Endothelial cell of umbilical vein (primary cell): ENCODE data around the gene ANK2. TPM values are rescaled to one million over a fixed set of nuclear protein-coding genes. Genes with fewer than 3 reads are reported as not detected.

ENCODE experiments used
- BruUV-seq: library from RNA; stranded (reverse); fragments of 400-500 nt; replicated peaks from 2 replicates; lab custom pipeline; 2021; lab: Mats Ljungman, UMichigan
- CTCF ChIA-PET: fragments of 300-600, 350-600 bp; sonication (Branson Sonifier 250); formaldehyde crosslinking; loops from one replicate; lab custom pipeline; 2021; ENCODE audit warnings: antibody characterized with exemption, inconsistent platforms; lab: Charles Lee
- POLR2A ChIA-PET: fragments of 300-600, 350-600 bp; sonication (Branson Sonifier 250); formaldehyde crosslinking; loops from one replicate; lab custom pipeline; 2021; ENCODE audit warnings: antibody characterized with exemption, inconsistent platforms; lab: Charles Lee
- DNase-seq: peaks from one replicate; pipeline ENCODE4 v3.0.0-alpha.2; 2011; ENCODE audit warnings: low read depth, low spot score
- FAIRE-seq: peaks from 2 replicates; lab custom pipeline; 2011; peaks lifted over from hg19 to GRCh38; lab: Jason Lieb, UNC
- H2AFZ ChIP-seq: 2 replicates; pipeline ENCODE4 v1.6.0; 2012; ENCODE audit warnings: low read depth, low read length, control low read depth, inconsistent platforms
- H3K27ac ChIP-seq: 2 replicates; pipeline ENCODE4 v1.5.1; 2011; ENCODE audit warnings: low read depth, mild to moderate bottlenecking, control low read depth, low read length, moderate library complexity; ENCODE audit not compliant: insufficient read depth
- H3K27me3 ChIP-seq, 2 experiments: 2 replicates each; pipeline versions ENCODE4 v1.6.0 to v1.6.1; 2011; ENCODE audit warnings: low read length in 2 of 2, mixed read lengths in 1 of 2; ENCODE audit not compliant: control insufficient read depth in 2 of 2, insufficient read depth in 2 of 2
- H3K36me3 ChIP-seq, 2 experiments: 2 replicates in 1 of 2; 3 replicates in 1 of 2; pipeline ENCODE4 v1.5.1; 2011; ENCODE audit warnings: low read length in 2 of 2, mild to moderate bottlenecking in 1 of 2, moderate library complexity in 1 of 2; ENCODE audit not compliant: control insufficient read depth in 2 of 2, insufficient read depth in 2 of 2; ENCODE audit errors: extremely low read depth in 1 of 2
- H3K4me1 ChIP-seq: 3 replicates; pipeline ENCODE4 v1.5.1; 2011; ENCODE audit warnings: mild to moderate bottlenecking, low read length; ENCODE audit not compliant: control insufficient read depth, insufficient read depth; ENCODE audit errors: extremely low read depth
- H3K4me2 ChIP-seq: 2 replicates; pipeline ENCODE4 v1.6.1; 2011; ENCODE audit warnings: low read length, control low read depth, mixed read lengths; ENCODE audit not compliant: insufficient read depth
- H3K4me3 ChIP-seq, 3 experiments: fragments of 200-600 bp in 1 of 3; sonication (generic), shearing (Covaris generic) in 1 of 3; replicated peaks in 1 of 3; 2 replicates each; pipeline ENCODE4 v1.5.1; 2011 to 2016; ENCODE audit warnings: control low read depth in 3 of 3, low read length in 3 of 3, mild to moderate bottlenecking in 2 of 3, inconsistent platforms in 1 of 3, low read depth in 1 of 3, moderate library complexity in 1 of 3; ENCODE audit not compliant: insufficient read depth in 1 of 3
- H3K79me2 ChIP-seq: 2 replicates; pipeline ENCODE4 v1.6.0; 2012; ENCODE audit warnings: low read length, inconsistent platforms; ENCODE audit not compliant: control insufficient read depth, insufficient read depth
- H3K9ac ChIP-seq: replicated peaks from 2 replicates; pipeline ENCODE3; 2011; ENCODE audit warnings: low read length, control low read depth; ENCODE audit not compliant: insufficient read depth; ENCODE audit errors: extremely low read depth
- H3K9me1 ChIP-seq: replicated peaks from 3 replicates; pipeline ENCODE4 v1.6.0; 2011; ENCODE audit warnings: mild to moderate bottlenecking, low read length; ENCODE audit not compliant: control insufficient read depth, insufficient read depth; ENCODE audit errors: extremely low read depth
- H3K9me3 ChIP-seq: replicated peaks from 2 replicates; pipeline ENCODE4 v1.5.1; 2012; ENCODE audit warnings: low read length, inconsistent platforms; ENCODE audit not compliant: control insufficient read depth, insufficient read depth
- H4K20me1 ChIP-seq: replicated peaks from 2 replicates; pipeline ENCODE3; 2011; ENCODE audit warnings: mild to moderate bottlenecking, low read length; ENCODE audit not compliant: control insufficient read depth, insufficient read depth; ENCODE audit errors: extremely low read depth
- EZH2 ChIP-seq: IDR thresholded peaks from 2 replicates; pipeline ENCODE4 v1.6.1; 2012; ENCODE audit warnings: borderline replicate concordance, low read depth, mild to moderate bottlenecking, moderate library complexity, low read length, inconsistent platforms; ENCODE audit not compliant: severe bottlenecking
- FOS ChIP-seq: IDR thresholded peaks from 2 replicates; pipeline ENCODE4 v1.6.1; 2011; ENCODE audit warnings: mild to moderate bottlenecking, low read length, moderate library complexity, borderline replicate concordance; ENCODE audit not compliant: insufficient read depth
- GATA2 ChIP-seq: IDR thresholded peaks from 2 replicates; pipeline ENCODE4 v1.7.0; 2011; ENCODE audit warnings: low read depth, mild to moderate bottlenecking, moderate library complexity, mixed read lengths, low read length; ENCODE audit not compliant: insufficient read length, insufficient read depth
- JUN ChIP-seq: IDR thresholded peaks from 2 replicates; pipeline ENCODE4 v1.6.1; 2011; ENCODE audit warnings: borderline replicate concordance, low read depth; ENCODE audit not compliant: insufficient read length, insufficient read depth
- MYC ChIP-seq: IDR thresholded peaks from one replicate; pipeline ENCODE4 v1.6.1; 2011; ENCODE audit warnings: mild to moderate bottlenecking, low read depth, low read length
- POLR2A ChIP-seq: IDR thresholded peaks from 2 replicates; pipeline ENCODE4 v1.6.1; 2012; ENCODE audit warnings: low read depth, mild to moderate bottlenecking, control low read depth, low read length
- POLR2AphosphoS5 ChIP-seq: IDR thresholded peaks from 2 replicates; pipeline ENCODE4 v1.6.1; 2012; ENCODE audit warnings: low read depth, mild to moderate bottlenecking, control low read depth, low read length, moderate library complexity; ENCODE audit not compliant: insufficient read depth
- dilution Hi-C: fragments of 300-500 bp; cut with MboI; formaldehyde crosslinking; loops from one replicate; pipeline ENCODE4 v1.15.0; 2019; ENCODE audit warnings: low sequenced_read_pairs; ENCODE audit not compliant: extremely low pct_ligation_motif_present
- intact Hi-C: fragments of 100-400 bp; cut with micrococcal nuclease; formaldehyde crosslinking; loops from one replicate; pipeline ENCODE4 v1.10.0; 2022
- polyA plus RNA-seq, 4 experiments: library from polyadenylated mRNA; depleted of rRNA in 3 of 4; stranded (reverse) in 3 of 4; unstranded in 1 of 4; fragments of >200 nt; gene quantifications; 2 replicates each; pipeline versions ENCODE4 v1.2.1 to v1.2.3, GENCODE V29; 2011 to 2012; ENCODE audit warnings: missing spikeins in 1 of 4
- total RNA-seq: library from RNA; stranded (reverse); gene quantifications from 2 replicates; pipeline ENCODE4 v1.2.3, GENCODE V29; 2021
- TF ChIP-seq, protein P1 (sequence below): IDR thresholded peaks from 2 replicates; pipeline ENCODE4 v1.6.1; 2011; ENCODE audit not compliant: insufficient read depth, insufficient read length
- TF ChIP-seq, protein P2 (sequence below), 2 donors: IDR thresholded peaks; 1 replicate in 1 of 2; 2 replicates in 1 of 2; pipeline ENCODE4 v1.5.1; 2011; ENCODE audit warnings: low read length in 2 of 2, mild to moderate bottlenecking in 2 of 2, moderate library complexity in 2 of 2, control low read depth in 1 of 2, inconsistent platforms in 1 of 2, low read depth in 1 of 2; ENCODE audit not compliant: insufficient read depth in 1 of 2; ENCODE audit errors: extremely low read depth in 1 of 2

The ANK2 gene
- total and polyA plus RNA-seq, 2 donors (not counting 3 experiments of a cell fraction or from before 2014, with no cell fraction given): not detected

DNA sequence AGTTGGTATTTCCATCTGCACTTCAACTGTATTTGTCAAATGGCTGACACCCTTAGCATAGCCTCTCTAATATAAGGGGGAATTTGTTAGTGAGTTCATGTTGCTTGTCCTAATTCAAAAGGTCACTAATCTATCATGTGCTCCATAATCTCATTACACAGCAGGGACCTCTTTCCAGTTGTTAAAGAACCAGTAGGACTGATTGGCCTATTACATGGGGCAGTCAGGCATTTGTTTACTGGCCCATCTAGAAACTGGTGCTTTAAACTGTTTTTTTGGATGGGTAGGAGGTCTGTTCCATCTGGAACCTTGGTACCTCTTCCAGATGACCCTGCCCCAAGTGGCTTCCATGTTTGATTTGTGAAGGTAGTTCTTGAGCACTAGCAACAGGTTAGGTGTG, 11.4 kb downstream of the ANK2 start:
- BruUV-seq: no TSS peak
- intact Hi-C loops (no loop called here), dilution Hi-C loops (no loop called here)
- ChIA-PET CTCF (no interaction called here), POLR2A (no interaction called here)
- Histone ChIP-seq H3K27ac (no peak overlapping the region), H3K79me2 (no peaks in the 10 kb centered on the region), H3K9ac (no peak overlapping the region), H3K9me3 (no peaks in the 10 kb centered on the region), H3K4me3 (no peak overlapping the region), H3K27me3 (no peaks in the 10 kb centered on the region), H3K36me3 (no peaks in the 10 kb centered on the region), H3K4me1 (no peaks in the 10 kb centered on the region), H4K20me1 (no peaks in the 10 kb centered on the region), H3K4me2 (no peak overlapping the region), H2AFZ (no peak overlapping the region), H3K9me1 (peaks cover 2% of the 10 kb centered on the region)
- DNase-seq (no peak), FAIRE-seq (no peak)
- TF ChIP-seq JUN (no peak), FOS (no peak), GATA2 (no peak), POLR2AphosphoS5 (no peak), MYC (no peak), EZH2 (no peak), POLR2A (no peak)
- TF ChIP-seq, protein P1, sequence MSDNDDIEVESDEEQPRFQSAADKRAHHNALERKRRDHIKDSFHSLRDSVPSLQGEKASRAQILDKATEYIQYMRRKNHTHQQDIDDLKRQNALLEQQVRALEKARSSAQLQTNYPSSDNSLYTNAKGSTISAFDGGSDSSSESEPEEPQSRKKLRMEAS: no peak
- TF ChIP-seq, protein P2, sequence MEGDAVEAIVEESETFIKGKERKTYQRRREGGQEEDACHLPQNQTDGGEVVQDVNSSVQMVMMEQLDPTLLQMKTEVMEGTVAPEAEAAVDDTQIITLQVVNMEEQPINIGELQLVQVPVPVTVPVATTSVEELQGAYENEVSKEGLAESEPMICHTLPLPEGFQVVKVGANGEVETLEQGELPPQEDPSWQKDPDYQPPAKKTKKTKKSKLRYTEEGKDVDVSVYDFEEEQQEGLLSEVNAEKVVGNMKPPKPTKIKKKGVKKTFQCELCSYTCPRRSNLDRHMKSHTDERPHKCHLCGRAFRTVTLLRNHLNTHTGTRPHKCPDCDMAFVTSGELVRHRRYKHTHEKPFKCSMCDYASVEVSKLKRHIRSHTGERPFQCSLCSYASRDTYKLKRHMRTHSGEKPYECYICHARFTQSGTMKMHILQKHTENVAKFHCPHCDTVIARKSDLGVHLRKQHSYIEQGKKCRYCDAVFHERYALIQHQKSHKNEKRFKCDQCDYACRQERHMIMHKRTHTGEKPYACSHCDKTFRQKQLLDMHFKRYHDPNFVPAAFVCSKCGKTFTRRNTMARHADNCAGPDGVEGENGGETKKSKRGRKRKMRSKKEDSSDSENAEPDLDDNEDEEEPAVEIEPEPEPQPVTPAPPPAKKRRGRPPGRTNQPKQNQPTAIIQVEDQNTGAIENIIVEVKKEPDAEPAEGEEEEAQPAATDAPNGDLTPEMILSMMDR (IDR thresholded peaks at IDR 0.05; ENCODE audit: extremely low read depth in 1 of 2, insufficient read depth in 1 of 2, low read depth in 1 of 2, low read length in 2 of 2): no peak
